OCI-LY3 (cell line): ENCODE measurements around the gene OSBPL7.
A peak's percentile ranks its signal among the peaks of the same experiment; 100 is the strongest.

Experiments
- H2AFZ ChIP-seq: fragments of 200-600, 300-600 bp; shearing (Covaris generic); 2 replicates; pipeline ENCODE4 v1.6.0; 2014; ENCODE audit warnings: antibody characterized with exemption, low read depth, low read length
- H3K27ac ChIP-seq: fragments of 200-600, 300-600 bp; sonication (generic); 2 replicates; pipeline ENCODE4 v1.5.1; 2014; ENCODE audit warnings: mild to moderate bottlenecking, low read length, moderate library complexity, mixed read lengths
- H3K27me3 ChIP-seq: fragments of 200-600, 300-600 bp; sonication (generic); 2 replicates; pipeline ENCODE4 v1.6.1; 2014; ENCODE audit warnings: low read depth, low read length, mixed read lengths
- H3K36me3 ChIP-seq: fragments of 200-600, 300-600 bp; sonication (generic); replicated peaks from 2 replicates; pipeline ENCODE3; 2014; ENCODE audit warnings: low read depth, low read length, mixed read lengths
- H3K4me1 ChIP-seq: fragments of 300-600, 200-600 bp; sonication (generic); 2 replicates; pipeline ENCODE4 v1.6.1; 2014; ENCODE audit warnings: low read length, mixed read lengths
- H3K4me2 ChIP-seq: fragments of 200-600, 300-600 bp; sonication (generic); 2 replicates; pipeline ENCODE4 v1.6.1; 2014; ENCODE audit warnings: low read length, mixed read lengths
- H3K4me3 ChIP-seq: fragments of 300-600, 200-600 bp; sonication (generic); 2 replicates; pipeline ENCODE4 v1.5.1; 2014; ENCODE audit warnings: antibody characterized with exemption, mild to moderate bottlenecking, low read length, moderate library complexity
- H3K79me2 ChIP-seq: fragments of 300-600, 200-600 bp; shearing (Covaris generic); 2 replicates; pipeline ENCODE4 v1.6.1; 2014; ENCODE audit warnings: mild to moderate bottlenecking, low read length, mixed read lengths
- H3K9ac ChIP-seq: fragments of 300-600, 200-600 bp; shearing (Covaris generic); 2 replicates; pipeline ENCODE4 v1.6.0; 2014; ENCODE audit warnings: mild to moderate bottlenecking, low read length, moderate library complexity
- H3K9me3 ChIP-seq: fragments of 200-600, 300-600 bp; shearing (Covaris generic); 2 replicates; pipeline ENCODE4 v1.6.1; 2014; ENCODE audit warnings: low read length, mixed read lengths; ENCODE audit not compliant: insufficient read depth
- H4K20me1 ChIP-seq: fragments of 200-600, 300-600 bp; sonication (generic); 2 replicates; pipeline ENCODE4 v1.6.1; 2016; ENCODE audit warnings: low read length, mixed read lengths; ENCODE audit not compliant: insufficient read depth
- EZH2phosphoT487 ChIP-seq: fragments of 200-600 bp; shearing (Covaris generic); IDR thresholded peaks from 2 replicates; pipeline ENCODE4 v1.6.1; 2018; ENCODE audit warnings: antibody characterized with exemption, mixed run types, low read depth
- TF ChIP-seq, protein P1 (sequence below): fragments of 200-600, 300-600 bp; sonication (generic); IDR thresholded peaks from 2 replicates; pipeline ENCODE4 v1.5.1; 2014; ENCODE audit warnings: antibody characterized with exemption, low read length, low read depth

Gene OSBPL7

DNA sequence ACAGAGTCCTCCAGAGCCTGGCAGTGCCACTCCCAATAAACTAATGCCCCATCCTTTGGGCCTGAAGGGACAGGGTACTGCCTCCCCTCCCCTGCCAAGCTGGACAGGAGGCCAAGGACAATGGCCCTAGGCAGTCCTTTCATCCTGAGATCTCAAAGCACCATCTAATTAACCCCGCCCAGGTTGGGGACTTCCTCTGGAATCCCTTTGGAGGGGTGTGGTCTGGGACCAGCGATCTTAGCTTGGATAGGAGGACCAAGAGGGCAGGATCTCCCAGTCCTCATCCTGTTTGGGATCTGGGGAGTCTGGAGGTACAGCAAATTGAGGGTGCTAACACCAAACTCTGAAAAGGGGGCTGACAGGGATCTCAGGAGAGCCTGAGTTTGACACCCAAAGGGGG, 47.5 kb upstream of the OSBPL7 start:
- Histone ChIP-seq H3K9me3 (no peaks in the 10 kb centered on the region), H3K4me3 (no peak overlapping the region), H3K27me3 (no peaks in the 10 kb centered on the region), H3K27ac (peak overlapping the region; percentile 98), H3K79me2 (no peaks in the 10 kb centered on the region), H3K9ac (peak overlapping the region; percentile 93; the same call in 1 of the 2 replicates), H2AFZ (no peak overlapping the region), H3K4me1 (peaks cover 86% of the 10 kb centered on the region), H3K4me2 (0 out of 2 replicates have a peak overlapping the region, but pooled peaks have one; percentile 21), H3K36me3 (no peaks in the 10 kb centered on the region), H4K20me1 (no peaks in the 10 kb centered on the region)
- no peak for TF ChIP-seq EZH2phosphoT487
- TF ChIP-seq, protein P1, sequence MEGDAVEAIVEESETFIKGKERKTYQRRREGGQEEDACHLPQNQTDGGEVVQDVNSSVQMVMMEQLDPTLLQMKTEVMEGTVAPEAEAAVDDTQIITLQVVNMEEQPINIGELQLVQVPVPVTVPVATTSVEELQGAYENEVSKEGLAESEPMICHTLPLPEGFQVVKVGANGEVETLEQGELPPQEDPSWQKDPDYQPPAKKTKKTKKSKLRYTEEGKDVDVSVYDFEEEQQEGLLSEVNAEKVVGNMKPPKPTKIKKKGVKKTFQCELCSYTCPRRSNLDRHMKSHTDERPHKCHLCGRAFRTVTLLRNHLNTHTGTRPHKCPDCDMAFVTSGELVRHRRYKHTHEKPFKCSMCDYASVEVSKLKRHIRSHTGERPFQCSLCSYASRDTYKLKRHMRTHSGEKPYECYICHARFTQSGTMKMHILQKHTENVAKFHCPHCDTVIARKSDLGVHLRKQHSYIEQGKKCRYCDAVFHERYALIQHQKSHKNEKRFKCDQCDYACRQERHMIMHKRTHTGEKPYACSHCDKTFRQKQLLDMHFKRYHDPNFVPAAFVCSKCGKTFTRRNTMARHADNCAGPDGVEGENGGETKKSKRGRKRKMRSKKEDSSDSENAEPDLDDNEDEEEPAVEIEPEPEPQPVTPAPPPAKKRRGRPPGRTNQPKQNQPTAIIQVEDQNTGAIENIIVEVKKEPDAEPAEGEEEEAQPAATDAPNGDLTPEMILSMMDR = no peak

DNA sequence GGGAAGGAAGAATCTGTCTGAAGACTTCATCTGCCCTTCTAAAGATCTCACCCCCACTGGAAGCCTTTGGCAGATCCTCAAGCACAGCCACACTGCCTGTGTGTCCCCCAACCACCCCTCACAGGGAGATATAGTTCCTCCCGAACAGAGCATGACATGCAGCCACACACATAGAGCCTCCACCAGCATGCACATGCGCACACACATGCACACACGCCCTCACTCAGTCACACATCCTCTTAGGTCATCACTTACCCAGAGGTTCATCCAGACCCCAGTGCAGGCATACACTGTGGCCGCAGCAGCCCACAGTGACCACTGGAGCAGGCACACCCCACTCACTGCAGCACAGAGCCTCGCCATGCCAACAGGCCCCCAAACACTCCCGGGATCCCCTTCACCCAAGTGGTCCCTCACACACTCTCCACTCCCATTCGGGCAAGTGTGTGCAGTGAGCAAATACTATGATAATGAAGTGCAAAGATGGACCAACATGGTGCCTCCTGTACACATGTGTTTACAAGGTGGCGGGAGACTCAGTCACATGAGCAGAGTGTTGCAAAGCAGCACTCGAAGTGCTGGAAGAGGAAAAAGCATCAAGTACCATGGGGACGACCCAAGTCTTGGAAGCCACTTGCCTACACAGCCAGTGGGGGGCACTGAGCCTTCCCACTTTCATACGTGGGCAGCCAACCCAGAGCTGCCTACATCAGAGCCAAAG, 46.4 kb upstream of the OSBPL7 start:
- Histone ChIP-seq H3K79me2 (no peaks in the 10 kb centered on the region), H3K4me3 (no peak overlapping the region), H3K9ac (no peak overlapping the region; the same call in 1 of the 2 replicates), H3K27ac (peak overlapping the region; percentile 6; the same call in 1 of the 2 replicates), H3K36me3 (no peaks in the 10 kb centered on the region), H3K4me2 (no peak overlapping the region), H3K27me3 (no peaks in the 10 kb centered on the region), H3K4me1 (peaks cover 80% of the 10 kb centered on the region), H2AFZ (no peak overlapping the region), H3K9me3 (no peaks in the 10 kb centered on the region), H4K20me1 (no peaks in the 10 kb centered on the region)
- no peak for TF ChIP-seq EZH2phosphoT487
- TF ChIP-seq, protein P1 = no peak

DNA sequence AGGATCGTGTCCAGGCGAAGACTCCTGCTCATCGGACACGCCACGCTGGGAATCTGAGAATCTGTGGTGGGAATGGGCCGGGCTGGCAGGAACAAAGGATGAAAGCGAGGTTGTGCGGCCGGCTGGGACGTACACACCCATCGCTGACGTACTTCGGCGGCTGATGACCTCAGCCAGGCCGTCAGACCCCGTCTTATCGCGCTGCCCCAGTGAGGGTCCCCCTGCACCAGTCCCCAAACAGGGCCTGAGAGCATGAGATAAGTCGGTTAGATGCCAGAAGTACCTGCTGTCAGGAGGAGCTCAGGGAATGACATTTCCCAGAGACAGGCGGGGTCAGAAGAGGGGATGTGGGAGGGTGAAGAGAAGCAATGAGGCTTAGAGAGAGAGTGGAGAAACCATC, 45.3 kb upstream of the OSBPL7 start:
- Histone ChIP-seq H3K36me3 (no peaks in the 10 kb centered on the region), H3K79me2 (no peaks in the 10 kb centered on the region), H3K9me3 (no peaks in the 10 kb centered on the region), H4K20me1 (no peaks in the 10 kb centered on the region), H2AFZ (no peak overlapping the region), H3K27me3 (no peaks in the 10 kb centered on the region), H3K4me2 (no peak overlapping the region), H3K27ac (peak overlapping the region; percentile 6; the same call in 1 of the 2 replicates), H3K4me3 (no peak overlapping the region), H3K9ac (no peak overlapping the region), H3K4me1 (peaks cover 77% of the 10 kb centered on the region)
- no peak for TF ChIP-seq EZH2phosphoT487
- TF ChIP-seq, protein P1 = no peak

DNA sequence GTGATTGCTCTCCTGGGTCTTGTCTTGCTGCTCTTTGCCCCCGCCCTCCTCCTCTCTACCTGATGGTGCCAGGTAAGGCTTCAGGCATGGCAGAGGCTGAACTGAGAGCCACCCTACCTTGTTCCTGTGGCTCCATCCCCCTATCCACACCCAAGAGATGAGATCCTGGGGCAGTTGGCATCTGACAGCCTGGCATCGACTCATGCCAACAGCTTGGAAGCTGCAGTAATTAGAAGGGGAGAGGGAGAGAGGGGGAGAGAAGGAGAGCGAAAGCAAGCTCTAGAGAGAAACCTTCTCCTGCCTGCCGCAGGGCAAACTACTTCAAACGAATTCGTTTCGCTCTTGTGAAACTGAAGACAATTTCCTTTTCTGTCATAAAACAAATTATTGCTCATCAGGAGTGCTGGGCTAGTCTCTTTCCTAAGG, 43.2 kb upstream of the OSBPL7 start:
- peak overlapping the region; percentile 73 for H3K4me3 ChIP-seq
- peak overlapping the region; percentile 66 for H2AFZ ChIP-seq
- H3K27me3 ChIP-seq = no peaks in the 10 kb centered on the region
- peak overlapping the region; percentile 98 for H3K4me2 ChIP-seq
- no peaks in the 10 kb centered on the region for H4K20me1 ChIP-seq
- no peaks in the 10 kb centered on the region for H3K9me3 ChIP-seq
- no peaks in the 10 kb centered on the region for H3K79me2 ChIP-seq
- peak overlapping the region; percentile 75 for H3K9ac ChIP-seq
- H3K36me3 ChIP-seq = no peaks in the 10 kb centered on the region
- H3K4me1 ChIP-seq = peaks cover 56% of the 10 kb centered on the region
- H3K27ac ChIP-seq = peak overlapping the region; percentile 81
- TF ChIP-seq EZH2phosphoT487 = no peak
- TF ChIP-seq, protein P1 = no peak
